ENCODE measurements around the gene RPL38.
A peak's percentile ranks its signal among the peaks of the same experiment; 100 is the strongest.

Gene RPL38

DNA sequence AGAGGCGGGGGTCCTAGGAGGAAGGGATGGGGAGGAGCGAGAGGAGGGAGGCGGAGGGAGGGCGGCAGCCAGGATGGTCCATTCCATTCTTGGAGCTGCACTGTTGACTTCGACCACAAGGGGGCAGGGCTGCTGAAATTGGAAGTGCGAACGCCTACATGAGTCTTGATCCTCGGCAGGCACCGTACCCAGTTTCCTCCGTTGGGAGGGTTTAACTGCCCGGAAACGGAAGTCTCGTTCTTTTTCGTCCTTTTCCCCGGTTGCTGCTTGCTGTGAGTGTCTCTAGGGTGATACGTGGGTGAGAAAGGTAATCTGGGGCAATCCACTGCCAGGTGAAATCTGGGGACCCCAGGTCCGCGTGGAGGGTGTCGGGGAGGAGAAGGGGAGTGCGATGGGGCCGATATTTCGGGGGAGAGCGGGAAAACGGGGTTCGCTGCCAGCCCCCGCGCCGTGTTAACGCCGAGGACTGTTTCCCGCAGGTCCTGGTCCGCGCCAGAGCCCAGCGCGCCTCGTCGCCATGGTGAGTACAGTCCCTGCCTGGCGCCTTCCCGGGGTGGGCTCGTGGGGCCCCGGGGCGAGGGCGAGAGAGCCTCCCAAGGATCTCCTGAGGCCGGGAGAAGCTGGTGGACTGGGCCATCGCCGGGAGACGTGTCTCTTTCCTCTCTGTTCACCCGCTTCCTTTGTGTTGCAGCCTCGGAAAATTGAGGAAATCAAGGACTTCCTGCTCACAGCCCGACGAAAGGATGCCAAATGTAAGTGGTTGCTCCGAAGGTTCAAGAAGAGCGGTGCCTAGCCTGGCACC lies at the start of gene RPL38:
Gene RPL38, plus strand, starts transcription at position 240 of the 802 bp plus-strand sequence. Its CDS starts 278 bp downstream, at position 518.
- DNase-seq, result peak; percentile 94

DNA sequence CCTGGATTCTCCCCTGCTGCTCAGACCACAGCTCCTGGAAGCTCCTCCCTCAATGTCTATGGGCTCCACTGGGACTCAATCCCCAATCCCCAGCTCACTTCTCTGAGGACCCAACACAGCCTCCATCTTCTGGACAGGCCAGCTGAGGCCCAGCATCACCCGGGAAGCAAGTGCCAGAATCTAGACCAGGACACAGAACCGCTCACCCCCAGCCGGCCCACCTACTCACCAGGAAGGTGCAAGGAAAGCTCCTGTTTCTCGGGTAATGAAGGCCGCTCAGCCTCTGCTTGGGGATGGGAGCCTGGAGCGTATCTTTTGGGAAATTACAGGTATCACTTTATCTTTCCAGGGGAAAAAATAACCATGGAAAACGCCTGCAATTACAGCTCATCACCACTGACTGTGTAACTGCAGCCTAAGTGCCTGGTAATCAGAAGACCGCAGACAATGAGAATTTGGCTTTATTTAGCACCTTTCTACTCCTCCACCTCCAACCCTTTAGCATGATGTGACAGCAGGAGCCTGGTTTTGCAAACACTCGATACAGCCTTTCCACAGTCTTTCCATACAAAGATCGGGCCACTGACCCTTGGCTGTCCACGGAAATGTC lies 49.6 kb upstream of the RPL38 start:
- DNase-seq, result no peak

DNA sequence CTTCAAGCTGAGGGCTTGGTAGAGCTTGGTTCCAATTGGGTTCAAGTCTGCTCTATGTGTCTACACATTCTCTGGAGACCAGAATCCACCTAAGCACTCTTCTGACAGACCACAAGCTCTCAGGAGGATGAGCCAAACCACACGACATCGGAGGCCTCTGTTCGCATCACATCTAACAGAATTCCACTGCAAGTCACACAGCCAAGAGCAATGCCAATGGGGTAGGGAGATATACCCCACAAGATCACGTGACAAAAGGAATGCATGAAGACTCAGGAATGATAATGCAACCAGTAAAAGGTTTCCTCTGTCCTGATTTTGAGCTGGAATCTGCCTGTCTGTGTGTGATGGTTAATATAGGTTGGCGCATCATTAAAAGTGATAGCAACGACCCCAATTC lies 46.6 kb upstream of the RPL38 start:
- DNase-seq, result no peak

DNA sequence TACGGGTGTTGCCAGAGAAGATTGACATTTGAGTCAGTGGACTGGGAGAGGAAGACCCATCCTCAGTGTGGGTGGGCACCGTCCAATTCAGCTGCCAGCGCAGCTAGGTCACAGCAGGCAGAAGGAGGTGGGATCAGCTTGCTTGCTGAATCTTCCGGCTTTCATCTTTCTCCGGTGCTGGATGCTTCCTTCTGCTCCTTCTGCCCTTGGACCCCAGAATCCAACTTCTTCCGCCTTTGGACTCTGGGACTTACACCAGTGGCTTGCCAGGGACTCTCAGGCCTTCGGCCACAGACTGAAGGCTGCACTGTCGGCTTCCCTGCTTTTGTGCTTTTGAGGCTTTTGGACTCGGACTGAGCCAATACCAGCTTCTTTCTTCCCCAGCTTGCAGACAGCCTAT lies 46.1 kb upstream of the RPL38 start:
- DNase-seq, result no peak

DNA sequence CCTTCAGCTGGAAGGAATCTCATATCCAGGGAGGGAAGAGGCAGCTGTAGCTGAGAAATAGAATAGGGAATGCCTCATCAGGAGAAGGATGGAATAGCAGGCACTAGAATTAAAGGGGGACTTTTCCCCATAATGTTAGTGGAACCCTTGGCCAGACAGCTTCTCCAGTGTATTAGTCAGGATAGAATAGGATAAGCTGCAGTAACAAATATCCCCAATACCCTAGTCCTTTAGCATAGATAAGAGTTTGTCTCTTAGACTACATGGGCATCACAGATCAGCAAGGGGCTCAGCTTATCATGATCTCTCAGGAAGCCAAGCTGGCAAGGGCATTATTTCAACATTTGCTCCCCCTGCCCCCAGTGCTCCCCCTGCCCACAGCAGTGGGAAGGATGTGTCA lies 44.7 kb upstream of the RPL38 start:
- DNase-seq, result no peak

DNA sequence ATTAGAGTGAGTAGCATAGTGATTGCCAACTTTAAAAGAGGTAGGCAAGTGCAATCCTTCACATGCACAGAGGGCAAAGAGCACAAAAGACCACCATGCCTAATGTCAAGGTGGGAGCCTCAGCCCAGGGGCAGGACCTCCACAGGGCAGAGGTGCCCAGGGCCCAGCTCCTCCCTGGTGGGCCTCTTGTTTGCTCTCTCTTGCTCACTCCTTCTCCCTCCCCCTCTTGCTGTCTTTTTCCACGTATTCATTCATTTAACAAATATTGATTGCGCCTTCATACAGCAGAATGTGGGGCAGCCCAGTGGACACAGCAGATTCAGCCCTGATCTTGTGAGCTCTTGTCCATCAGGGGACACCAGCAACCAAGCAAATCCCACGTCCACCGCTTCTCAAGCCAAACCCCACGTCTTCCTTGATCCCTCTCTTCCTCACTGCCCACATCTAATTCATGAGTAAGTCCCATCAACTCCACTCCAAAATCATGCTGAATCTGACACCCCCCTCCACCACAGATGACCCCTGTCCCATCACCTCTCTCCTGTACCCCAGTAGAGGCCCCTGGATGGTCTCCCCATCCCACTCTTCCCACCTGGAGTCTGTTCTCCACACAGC lies 44.1 kb upstream of the RPL38 start:
- DNase-seq, result no peak

DNA sequence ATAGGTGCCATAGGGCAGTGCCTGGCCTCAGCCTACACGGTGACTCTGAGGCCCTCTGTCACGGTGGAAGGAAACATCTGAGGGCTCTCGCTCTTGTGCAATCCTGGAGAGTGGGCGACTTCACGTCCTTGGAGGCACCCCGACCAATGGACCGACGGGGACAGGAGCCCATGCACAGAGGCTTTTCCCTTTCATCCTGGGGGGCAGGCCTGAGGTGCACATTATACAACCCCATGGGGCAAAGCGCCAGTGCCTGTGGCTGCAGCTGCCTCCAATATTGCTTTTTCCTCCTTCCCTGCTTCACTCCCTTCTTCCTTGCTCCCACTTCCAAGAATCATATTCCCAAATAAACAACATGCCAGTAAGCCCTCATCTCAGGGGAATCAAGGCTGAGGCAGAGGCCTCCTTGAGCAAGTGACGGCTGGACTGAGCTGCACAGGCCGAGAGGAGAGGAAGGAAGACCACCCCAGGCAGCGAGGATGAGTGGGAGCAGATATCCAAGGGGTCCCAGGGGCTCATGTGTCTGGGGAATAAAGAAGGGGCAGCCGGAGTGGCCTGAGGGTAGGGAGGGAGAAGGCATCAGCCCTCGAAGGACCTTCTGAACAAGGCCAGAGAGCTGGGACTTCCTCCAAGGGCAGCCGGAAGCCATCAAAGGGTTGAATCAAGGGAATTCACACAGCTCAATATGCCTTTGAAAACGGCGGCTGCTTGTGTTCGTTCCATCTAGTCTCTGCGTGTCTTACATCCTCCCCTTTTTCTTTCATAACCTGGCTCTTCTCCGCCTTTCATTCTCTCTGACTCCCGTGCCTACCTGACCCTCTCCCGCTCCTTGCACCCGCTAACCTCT lies 42.6 kb upstream of the RPL38 start:
- DNase-seq, result no peak

DNA sequence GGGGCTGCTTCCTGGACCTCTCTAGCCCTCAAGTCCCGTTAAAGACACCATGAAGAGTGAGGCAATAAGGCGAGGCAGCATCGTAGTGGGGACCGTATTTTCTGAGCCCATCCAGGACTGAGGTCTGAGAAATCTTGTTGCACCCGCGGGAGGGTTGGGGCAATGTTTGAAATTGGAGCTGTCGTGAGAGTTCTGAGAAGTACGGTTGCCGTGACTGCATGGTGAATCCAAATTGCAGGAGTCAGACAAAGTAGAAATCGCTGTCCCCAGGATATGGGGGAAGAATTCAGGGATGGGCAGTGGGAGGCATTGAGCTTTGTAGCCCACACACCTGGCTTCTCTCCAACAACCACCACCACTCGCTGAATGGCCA lies 42.0 kb upstream of the RPL38 start:
- no peak for DNase-seq

DNA sequence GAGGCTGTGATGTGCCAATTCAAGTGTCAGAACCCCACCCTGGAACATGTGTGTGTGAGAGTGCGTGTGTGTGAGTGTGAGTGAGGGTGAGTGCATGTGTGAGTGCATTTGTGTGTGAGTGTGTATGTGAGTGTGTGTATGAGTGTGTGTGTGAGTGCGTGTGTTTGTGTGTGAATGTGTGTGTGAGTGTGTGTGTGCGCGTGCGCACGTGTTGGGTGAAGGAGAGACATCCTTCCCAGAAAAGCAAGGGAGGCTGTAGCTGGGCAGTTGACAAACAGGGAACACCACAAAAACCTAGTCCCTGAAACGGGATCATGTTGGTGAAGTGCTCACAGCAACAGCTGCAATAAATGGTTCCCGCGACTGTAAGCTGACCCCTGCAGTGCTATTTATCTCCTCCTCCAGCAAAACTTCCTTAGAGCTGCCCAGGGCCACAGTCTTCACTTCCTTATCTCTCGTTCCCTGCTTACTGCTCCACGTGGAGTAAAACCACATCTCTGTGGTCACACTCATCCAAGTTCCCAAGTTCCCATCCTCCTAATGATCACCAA lies 40.1 kb upstream of the RPL38 start:
- no peak for DNase-seq

DNA sequence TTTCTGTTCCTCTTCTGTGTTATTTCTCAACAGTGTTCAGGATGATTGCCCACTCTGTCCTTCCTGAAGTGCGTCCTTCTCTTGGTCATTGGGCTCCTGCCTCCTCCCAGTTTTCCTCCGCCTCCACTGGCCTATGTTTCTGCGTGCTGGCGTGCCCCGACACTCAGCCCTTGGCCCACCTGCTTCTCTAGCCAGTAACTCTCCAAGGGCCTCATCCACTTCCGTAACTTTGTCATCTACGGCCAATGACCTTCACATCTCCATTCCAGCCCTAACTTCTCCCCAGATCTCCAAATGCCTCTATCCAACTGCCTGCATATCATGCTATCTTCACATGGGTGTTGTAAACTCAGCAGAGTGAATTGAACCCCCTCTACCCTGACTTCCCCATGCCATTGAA lies 39.6 kb upstream of the RPL38 start:
- no peak for DNase-seq

DNA sequence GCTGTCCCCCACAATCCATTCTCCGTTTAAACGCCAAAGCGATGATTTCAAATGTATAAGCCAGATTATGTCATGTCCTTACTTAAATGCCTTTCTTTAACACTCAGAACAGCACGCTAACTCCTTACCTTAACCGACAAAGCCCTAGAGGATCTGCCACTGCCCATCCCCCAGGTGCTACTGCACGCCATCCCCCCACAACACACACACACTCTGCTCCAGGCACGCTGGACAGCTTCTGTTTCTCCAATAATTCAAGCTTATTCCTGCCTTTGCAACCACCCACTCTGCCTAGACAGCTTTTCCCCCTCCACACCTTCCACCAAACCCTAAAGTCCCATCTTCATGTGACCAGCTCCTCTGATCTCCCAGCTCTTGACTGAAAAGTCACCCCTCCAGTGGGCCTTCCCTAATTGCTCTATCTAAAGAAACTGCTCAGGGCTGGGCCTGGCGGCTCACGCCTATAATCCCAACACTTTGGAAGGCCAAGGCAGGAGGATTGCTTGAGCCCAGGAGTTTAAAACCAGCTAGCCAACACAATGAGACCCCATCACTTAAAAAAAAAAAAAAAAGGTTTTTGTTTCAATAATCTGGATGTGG lies 38.9 kb upstream of the RPL38 start:
- DNase-seq, result no peak

DNA sequence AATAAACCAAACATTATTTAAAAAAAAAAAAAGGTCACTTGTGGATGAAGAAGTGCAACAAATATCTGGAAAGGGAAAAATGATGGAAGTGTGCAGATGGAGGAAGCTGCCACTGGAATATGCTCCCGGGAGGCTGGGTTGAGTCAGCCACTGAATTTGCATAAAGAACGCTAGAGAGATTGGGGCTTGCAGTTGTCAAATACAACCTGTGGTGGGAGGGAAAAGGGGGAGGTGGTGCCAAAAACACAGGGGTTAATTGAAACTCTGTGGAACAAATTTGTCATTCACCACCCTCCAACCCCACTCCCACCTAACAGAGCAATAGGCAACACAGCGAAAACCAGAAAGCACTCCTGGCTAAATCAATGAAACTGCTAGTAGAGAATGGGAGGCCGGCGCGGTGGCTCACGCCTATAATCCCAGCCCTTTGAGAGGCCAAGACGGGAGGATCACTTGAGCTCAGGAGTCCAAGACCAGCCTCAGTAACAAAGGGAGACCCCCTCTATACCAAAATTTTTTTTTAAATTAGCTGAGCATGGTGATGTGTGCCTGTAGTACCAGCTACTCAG lies 37.6 kb upstream of the RPL38 start:
- no peak for DNase-seq

DNA sequence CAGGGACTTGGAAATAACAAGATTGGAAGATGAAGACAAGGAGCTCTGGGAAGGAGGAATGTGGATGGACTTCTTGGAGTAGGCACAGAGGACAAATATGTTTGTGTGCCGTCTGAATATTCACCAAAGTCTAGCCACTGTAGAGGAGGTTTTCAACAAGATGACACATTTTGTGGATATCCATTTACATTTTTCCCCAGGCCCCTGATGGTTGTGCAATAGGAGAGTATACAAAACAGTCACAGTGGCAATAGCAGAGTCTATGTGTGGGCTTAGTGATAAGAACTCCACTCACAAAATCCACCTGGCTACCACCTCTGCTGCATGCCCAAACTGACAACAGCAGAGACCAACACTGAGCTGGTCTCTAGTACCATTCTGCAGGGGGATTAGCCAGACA lies 32.6 kb upstream of the RPL38 start:
- DNase-seq, result no peak

DNA sequence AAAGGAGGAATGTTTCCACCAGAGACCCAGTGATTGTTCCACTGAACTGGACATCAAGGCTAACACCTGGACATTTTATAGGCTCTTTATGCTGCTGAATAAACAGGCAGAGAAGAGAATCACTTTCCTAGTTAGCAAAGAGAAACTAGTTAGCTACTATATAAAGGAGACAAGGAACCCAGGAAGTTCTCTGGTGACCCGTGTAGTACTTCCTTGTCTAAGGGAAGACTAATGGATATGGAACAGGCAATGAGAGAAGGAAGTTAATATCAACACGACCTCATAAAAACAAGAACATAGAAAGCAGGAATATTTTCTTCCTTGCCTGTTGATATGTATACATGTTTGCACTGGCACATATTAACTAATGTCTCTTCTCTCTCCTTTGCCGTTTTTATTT lies 30.8 kb upstream of the RPL38 start:
- DNase-seq, result no peak

DNA sequence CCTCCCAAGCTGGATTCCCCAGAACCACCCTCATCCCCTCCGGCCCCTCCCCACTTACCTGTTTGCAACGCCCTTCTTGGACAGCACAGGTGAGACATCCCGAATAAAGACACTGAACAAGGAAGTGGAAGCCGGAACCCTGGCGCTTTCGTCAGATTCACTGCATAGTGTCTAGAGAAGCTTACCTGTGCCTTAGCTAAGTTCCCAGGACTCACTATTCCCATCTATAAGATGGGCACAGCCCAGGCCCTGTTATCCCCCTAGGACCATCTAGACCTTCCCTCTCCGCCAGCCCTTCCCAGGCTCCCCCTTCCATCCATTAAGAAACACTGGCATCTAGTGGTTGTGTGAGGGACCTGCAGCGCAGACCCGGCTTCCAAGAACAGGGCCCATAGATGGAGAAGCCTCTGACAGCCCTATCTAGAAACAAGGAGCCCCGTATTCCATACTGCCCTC lies 26.9 kb upstream of the RPL38 start:
- peak; percentile 42 for DNase-seq

DNA sequence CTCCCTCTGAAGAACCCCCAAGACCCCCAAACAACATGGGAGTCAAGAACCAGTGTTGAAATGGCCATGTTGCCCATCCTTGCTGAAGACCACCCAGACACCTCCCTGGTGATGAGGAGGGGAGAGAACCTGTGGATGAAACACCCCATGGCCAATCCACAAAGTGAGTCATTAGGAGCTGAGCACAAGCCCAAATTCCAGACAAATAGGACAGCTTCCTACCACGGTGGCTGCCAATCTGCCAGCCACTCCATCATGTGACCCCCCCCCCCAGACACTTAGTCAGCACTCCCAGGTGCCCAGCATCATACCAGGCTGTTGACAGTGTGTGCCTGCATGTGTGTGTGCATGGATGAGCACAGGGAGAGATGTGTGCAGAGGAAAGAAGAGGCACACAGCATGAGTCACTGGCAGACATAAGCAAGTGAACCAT lies 26.4 kb upstream of the RPL38 start:
- no peak for DNase-seq

DNA sequence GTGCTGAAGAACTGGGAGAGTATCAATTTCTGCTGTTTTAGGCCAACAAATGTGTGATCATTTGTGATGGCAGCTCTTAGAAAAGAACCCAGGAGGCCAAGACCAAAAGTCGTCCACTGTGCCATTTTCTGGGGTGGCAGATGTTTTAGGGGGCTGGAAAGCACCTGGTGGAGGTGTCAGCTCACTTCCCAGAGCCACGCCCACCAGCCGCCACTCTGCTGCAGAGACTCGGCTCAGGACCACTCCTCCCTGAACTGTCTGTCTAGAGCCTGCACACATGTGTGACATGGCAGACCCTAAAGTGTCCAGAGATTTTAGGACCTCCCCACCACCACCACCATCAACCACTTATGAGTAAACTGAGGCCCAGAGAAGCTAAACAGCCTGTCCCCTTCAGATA lies 23.9 kb upstream of the RPL38 start:
- DNase-seq, result no peak

DNA sequence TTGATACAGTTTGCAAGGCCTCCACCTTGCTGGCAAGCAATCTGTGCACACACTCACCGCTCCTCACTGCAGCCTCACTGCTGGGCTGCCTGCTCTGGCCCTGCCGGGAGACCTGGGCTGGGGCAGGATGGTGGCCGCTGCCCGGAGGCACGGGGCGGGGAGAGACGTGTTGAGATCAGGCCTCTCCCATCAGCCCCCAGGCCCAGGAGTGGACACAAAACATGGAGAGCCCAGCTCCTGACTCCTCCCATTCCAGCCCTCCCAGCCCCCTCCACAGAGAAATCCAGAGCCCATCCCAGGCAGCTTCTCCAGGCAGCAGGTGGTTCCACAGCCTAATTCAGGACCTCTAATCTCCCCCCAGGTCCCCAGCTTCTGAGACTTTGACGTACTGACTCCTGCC lies 23.1 kb upstream of the RPL38 start:
- no peak for DNase-seq

DNA sequence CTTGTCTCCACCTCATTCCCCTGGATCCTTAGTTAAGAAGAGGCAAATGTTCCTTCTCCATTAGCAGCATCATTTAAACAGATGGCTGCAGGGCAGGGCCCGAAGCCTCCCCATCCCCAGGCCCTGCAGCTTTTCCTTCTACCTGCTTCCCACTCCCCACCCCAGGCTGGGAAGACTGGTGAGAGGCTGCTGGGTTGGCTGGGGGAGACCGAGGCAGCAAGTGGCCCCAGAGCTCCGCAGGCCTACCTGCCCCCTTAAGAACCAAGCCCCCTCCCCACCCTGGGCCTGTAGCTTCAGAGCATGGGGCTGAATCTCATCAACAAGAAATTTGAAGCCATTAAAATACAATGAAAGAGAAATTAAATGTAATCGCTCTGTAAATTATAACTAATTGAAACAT lies 22.1 kb upstream of the RPL38 start:
- DNase-seq, result no peak

DNA sequence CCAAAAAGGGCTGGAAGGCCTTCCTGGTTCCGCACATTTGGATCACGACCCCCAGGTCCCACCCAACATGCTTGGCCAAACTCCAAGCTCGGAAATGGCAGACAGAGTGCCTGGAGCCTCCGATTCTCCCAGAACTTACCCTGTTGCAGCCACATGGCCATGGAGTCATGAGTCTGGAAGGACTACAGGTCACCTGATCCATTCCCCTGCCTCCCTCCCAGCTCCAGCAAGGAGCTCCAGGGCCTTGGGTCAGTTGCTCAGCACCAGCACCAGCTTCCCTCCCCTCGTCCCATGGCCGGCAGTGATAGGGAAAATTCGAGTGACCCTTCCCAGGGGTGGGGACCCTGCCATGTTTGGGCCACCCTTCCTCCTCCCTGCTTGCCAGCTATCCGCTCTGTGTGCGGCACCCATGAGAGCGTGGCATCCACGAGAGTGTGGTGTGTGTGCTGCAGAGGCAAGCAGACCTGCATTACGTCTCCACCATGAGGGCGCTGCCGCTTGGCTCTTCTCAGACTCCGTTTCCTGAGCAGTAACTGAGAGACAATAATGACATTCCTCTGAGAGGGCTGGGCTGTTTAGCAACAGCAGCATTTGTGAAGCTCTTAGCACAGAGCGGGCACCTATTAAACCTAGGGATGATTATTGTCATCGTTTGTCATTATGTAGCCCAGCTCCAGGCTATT lies 21.3 kb upstream of the RPL38 start:
- DNase-seq, result no peak

DNA sequence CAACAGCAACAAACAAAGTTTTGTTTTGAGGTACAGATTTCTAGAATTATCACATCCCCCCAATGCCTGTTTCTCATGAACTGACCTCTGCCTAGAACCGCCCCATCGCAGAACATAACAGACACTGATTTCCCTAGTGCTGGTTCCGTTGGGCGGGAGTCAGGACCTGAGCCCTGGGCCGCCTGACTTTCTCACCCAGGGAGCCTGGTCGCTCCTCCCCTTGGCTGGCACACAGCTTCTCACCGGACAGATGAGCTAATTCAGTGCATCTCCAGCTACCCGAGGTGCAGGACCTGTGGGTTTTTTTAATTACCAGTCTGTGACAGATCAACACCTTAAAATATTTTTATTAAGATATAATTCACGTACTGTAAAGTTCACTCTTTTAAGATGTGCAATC lies 20.1 kb upstream of the RPL38 start:
- no peak for DNase-seq

Measured in activated T-cell treated with anti-CD3 and anti-CD28 coated beads, Interleukin-2, amount 50 U/mL, for 1 hour (primary cell).